T-helper 2 cell (primary cell): Measurements from ENCODE around the gene PCDHA10.
"Not testable (repeated sequence)": the region's sequence is repeated elsewhere in the genome, so short reads cannot be mapped to it uniquely, and the experiment has no call there.

ENCODE experiments used
- DNase-seq, 5 experiments: peaks; one replicate each; pipeline versions ENCODE4 v3.0.0 to v3.0.0-alpha.2; 2012 to 2022
- total RNA-seq, 2 donors: gene quantifications; one replicate each; lab custom pipeline; 2026; lab: John Stamatoyannopoulos, UW

PCDHA10 gene
- 0 reads per million in 2 donors for total RNA-seq

- no peak for DNase-seq
Measured at GRCh38 chr5:140855772-140856674, at the start of gene PCDHA10. Gene PCDHA10, plus strand, starts transcription at chr5:140855897. Its CDS starts 152 bp downstream, at chr5:140856049.

- DNase-seq, result no peak
Measured at GRCh38 chr5:140806834-140807775, 48.6 kb upstream of the PCDHA10 start, which contains the start of gene PCDHA4. Gene PCDHA4, plus strand, starts transcription at chr5:140807068.

DNA sequence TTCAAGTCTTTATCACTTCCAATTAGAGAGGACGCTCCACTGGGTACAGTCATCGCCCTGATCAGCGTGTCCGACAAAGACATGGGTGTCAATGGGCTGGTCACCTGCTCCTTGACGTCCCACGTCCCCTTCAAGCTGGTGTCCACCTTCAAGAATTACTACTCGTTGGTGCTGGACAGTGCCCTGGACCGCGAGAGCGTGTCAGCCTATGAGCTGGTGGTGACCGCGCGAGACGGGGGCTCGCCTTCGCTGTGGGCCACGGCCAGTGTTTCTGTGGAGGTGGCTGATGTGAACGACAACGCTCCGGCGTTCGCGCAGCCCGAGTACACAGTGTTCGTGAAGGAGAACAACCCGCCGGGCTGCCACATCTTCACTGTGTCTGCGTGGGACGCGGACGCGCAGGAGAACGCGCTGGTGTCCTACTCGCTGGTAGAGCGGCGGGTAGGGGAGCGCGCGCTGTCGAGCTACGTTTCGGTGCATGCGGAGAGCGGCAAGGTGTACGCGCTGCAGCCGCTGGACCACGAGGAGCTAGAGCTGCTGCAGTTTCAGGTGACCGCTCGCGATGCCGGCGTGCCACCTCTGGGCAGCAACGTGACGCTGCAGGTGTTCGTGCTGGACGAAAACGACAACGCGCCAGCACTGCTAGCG lies 47.3 kb upstream of the PCDHA10 start:
- DNase-seq, result not testable (repeated sequence)

- DNase-seq, result no peak
Measured at GRCh38 chr5:140808889-140809291, 46.8 kb upstream of the PCDHA10 start.

DNA sequence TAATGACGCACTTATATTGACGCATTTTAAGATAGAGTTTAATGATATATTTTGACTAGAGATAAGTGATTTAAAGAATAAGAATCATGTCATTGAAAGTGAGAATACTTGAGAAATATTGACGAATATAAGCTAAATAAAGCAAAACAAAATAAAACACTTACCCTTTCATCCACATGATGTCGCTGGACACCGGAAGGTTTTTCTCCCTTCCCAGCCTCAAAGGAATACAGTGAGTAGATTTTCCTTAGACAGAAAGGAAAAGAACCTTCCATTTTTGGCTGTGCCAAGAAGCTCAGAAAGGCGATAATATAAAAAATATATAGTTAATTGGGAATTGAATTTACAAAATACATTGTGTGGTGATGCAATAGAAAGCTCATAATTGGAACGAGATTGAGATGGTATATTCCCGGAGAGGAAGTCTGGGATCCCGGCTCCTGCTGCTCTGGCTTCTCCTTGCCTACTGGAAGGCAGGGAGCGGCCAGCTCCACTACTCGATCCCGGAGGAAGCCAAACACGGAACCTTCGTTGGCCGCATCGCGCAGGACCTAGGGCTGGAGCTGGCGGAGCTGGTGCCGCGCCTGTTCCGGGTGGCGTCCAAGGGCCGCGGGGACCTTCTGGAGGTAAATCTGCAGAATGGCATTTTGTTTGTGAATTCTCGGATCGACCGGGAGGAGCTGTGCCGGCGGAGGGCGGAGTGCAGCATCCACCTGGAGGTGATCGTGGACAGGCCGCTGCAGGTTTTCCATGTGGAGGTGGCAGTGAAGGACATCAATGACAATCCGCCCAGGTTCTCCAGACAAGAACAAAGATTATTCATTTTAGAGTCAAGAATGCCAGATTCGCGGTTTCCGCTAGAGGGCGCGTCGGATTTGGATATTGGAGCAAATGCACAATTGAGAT lies 34.1 kb upstream of the PCDHA10 start, which contains the start of gene PCDHA5:
Gene PCDHA5 (plus strand): TSS at position 239 of the 906 bp plus-strand sequence.
- DNase-seq, result peak in 1 of 5 experiments; percentile 8

- DNase-seq, result no peak
Measured at GRCh38 chr5:140822281-140822629, 33.4 kb upstream of the PCDHA10 start.

- not testable (repeated sequence) for DNase-seq
Measured at GRCh38 chr5:140822969-140823368, 32.7 kb upstream of the PCDHA10 start.

DNA sequence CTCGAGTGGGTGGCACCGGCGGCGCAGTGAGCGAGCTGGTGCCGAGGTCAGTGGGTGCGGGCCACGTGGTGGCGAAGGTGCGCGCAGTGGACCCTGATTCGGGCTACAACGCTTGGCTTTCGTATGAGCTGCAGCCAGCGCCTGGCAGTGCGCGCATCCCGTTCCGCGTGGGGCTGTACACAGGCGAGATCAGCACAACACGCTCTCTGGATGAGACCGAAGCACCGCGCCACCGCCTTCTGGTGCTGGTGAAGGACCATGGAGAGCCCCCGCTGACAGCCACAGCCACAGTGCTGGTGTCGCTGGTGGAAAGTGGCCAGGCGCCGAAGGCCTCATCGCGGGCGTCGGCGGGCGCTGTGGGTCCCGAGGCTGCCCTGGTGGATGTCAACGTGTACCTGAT lies 32.2 kb upstream of the PCDHA10 start:
- DNase-seq, result no peak

- DNase-seq, result no peak
Measured at GRCh38 chr5:140827704-140828361, 27.9 kb upstream of the PCDHA10 start, which contains the start of gene PCDHA6. Gene PCDHA6, plus strand, starts transcription at chr5:140827960. Its CDS starts 132 bp downstream, at chr5:140828092.

- no peak for DNase-seq
Measured at GRCh38 chr5:140828362-140828737, 27.3 kb upstream of the PCDHA10 start.

- DNase-seq, result not testable (repeated sequence)
Measured at GRCh38 chr5:140829511-140830501, 25.9 kb upstream of the PCDHA10 start.

DNA sequence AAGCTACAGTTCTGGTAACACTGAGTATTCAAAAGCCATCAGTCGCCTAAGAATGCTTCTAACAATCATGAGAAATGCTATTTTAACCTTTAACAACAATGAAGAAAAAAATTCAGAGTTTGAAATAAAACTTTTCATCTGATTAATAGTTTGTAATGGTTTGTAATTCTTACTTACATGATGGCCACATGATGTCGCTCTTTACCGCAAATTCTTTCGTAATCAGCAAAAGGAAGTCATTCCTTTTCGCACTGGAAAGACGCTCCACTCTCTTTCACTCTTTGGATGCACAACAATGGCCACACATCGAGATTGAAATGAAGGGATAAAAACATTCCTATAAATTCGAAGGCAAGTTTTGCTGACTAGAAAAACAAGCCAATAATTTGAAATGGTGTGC lies 21.7 kb upstream of the PCDHA10 start, which contains the start of gene PCDHA7:
Gene PCDHA7 (plus strand): TSS at position 277 of the 400 bp plus-strand sequence. CDS start 115 bp downstream, at position 392.
- no peak for DNase-seq

- DNase-seq, result not testable (repeated sequence)
Measured at GRCh38 chr5:140834439-140835008, 21.2 kb upstream of the PCDHA10 start.

GRCh38 chr5:140835622-140836510 lies 19.8 kb upstream of the PCDHA10 start:
- no peak for DNase-seq

- no peak for DNase-seq
Measured at GRCh38 chr5:140840978-140841962, 14.4 kb upstream of the PCDHA10 start, which contains the start of gene PCDHA8. Gene PCDHA8, plus strand, starts transcription at chr5:140841187. Its CDS starts 135 bp downstream, at chr5:140841322.
